Loucy (cell line): ENCODE measurements around the gene SLC9A8.

Experiments used
- H2AFZ ChIP-seq: fragments of 200-600 bp; sonication (generic); 2 replicates; pipeline ENCODE4 v1.6.0; 2016; ENCODE audit warnings: antibody characterized with exemption, mild to moderate bottlenecking, low read length, moderate library complexity
- H3F3A ChIP-seq: fragments of 200-600 bp; 2 replicates; pipeline ENCODE4 v1.6.0; 2016; ENCODE audit warnings: antibody characterized with exemption, low read depth, mild to moderate bottlenecking
- H3K27me3 ChIP-seq: fragments of 200-600 bp; sonication (generic); 2 replicates; pipeline ENCODE4 v1.6.1; 2014; ENCODE audit warnings: low read length, mild to moderate bottlenecking; ENCODE audit not compliant: insufficient read depth, poor library complexity, severe bottlenecking
- H3K36me3 ChIP-seq: fragments of 200-600 bp; sonication (generic); 2 replicates; pipeline ENCODE4 v1.6.1; 2016; ENCODE audit warnings: low read length; ENCODE audit not compliant: insufficient read depth
- H3K4me1 ChIP-seq: fragments of 200-600 bp; sonication (generic); 2 replicates; pipeline ENCODE4 v1.5.1; 2014; ENCODE audit warnings: low read length, mild to moderate bottlenecking; ENCODE audit not compliant: insufficient read depth, poor library complexity, severe bottlenecking
- H3K4me2 ChIP-seq: fragments of 200-600 bp; sonication (generic); 2 replicates; pipeline ENCODE4 v1.6.0; 2014; ENCODE audit warnings: antibody characterized with exemption, low read length, low read depth, mild to moderate bottlenecking; ENCODE audit not compliant: poor library complexity, severe bottlenecking
- H3K4me3 ChIP-seq: fragments of 200-600 bp; sonication (generic); 2 replicates; pipeline ENCODE4 v1.5.1; 2014; ENCODE audit warnings: low read length, mild to moderate bottlenecking, mixed read lengths; ENCODE audit not compliant: poor library complexity, severe bottlenecking
- H3K79me2 ChIP-seq: fragments of 200-600 bp; sonication (generic); 2 replicates; pipeline ENCODE4 v1.6.1; 2014; ENCODE audit warnings: low read length; ENCODE audit not compliant: insufficient read depth
- H3K9ac ChIP-seq: fragments of 200-600 bp; sonication (generic); 2 replicates; pipeline ENCODE4 v1.6.0; 2014; ENCODE audit warnings: mild to moderate bottlenecking, low read depth, low read length, moderate library complexity; ENCODE audit not compliant: poor library complexity, severe bottlenecking
- H3K9me2 ChIP-seq: fragments of 200-600 bp; sonication (generic); replicated peaks from 2 replicates; pipeline ENCODE4 v1.6.1; 2016; ENCODE audit warnings: low read depth, low read length, mixed read lengths
- H3K9me3 ChIP-seq: fragments of 200-600 bp; sonication (generic); 2 replicates; pipeline ENCODE4 v1.6.1; 2014; ENCODE audit warnings: mild to moderate bottlenecking, antibody characterized with exemption, low read length, low read depth; ENCODE audit not compliant: insufficient read depth
- H4K20me1 ChIP-seq: fragments of 200-600 bp; sonication (generic); 2 replicates; pipeline ENCODE4 v1.6.0; 2014; ENCODE audit warnings: antibody characterized with exemption, low read length, mild to moderate bottlenecking; ENCODE audit not compliant: insufficient read depth, poor library complexity, severe bottlenecking
- CTCF ChIP-seq: fragments of 200-600 bp; sonication (generic); conservative IDR thresholded peaks from 2 replicates; pipeline ENCODE4 v1.5.1; 2014; ENCODE audit warnings: mild to moderate bottlenecking, antibody characterized with exemption, low read length
- EZH2phosphoT487 ChIP-seq: fragments of 200-600 bp; IDR thresholded peaks from 2 replicates; pipeline ENCODE4 v1.6.1; 2018; ENCODE audit warnings: antibody characterized with exemption, mild to moderate bottlenecking, moderate library complexity, borderline replicate concordance

SLC9A8 gene

GRCh38 chr20:49916146-49917002 lies 103.7 kb downstream of the SLC9A8 start:
- Histone ChIP-seq H3K9me2 (no peaks in the 10 kb centered on the region), H3K36me3 (no peaks in the 10 kb centered on the region), H3K4me2 (peak overlapping the region; percentile 100), H3K4me1 (peaks cover 30% of the 10 kb centered on the region), H3K9me3 (no peaks in the 10 kb centered on the region), H3K79me2 (peaks cover 35% of the 10 kb centered on the region), H3F3A (no peaks in the 10 kb centered on the region), H4K20me1 (peaks cover 24% of the 10 kb centered on the region), H3K9ac (peak overlapping the region; percentile 74), H2AFZ (peak overlapping the region; percentile 93), H3K4me3 (peak overlapping the region; percentile 80), H3K27me3 (no peaks in the 10 kb centered on the region)
- TF ChIP-seq EZH2phosphoT487 (no peak), CTCF (no peak)

GRCh38 chr20:49918446-49918845 lies 105.8 kb downstream of the SLC9A8 start:
- H3F3A ChIP-seq: no peaks in the 10 kb centered on the region
- no peak overlapping the region for H3K4me3 ChIP-seq
- H4K20me1 ChIP-seq: peaks cover 14% of the 10 kb centered on the region
- no peak overlapping the region for H2AFZ ChIP-seq
- H3K4me2 ChIP-seq: no peak overlapping the region
- H3K79me2 ChIP-seq: peaks cover 18% of the 10 kb centered on the region
- TF ChIP-seq CTCF (no peak), EZH2phosphoT487 (no peak)
- H3K9me2 ChIP-seq: no peaks in the 10 kb centered on the region
- no peaks in the 10 kb centered on the region for H3K36me3 ChIP-seq
- peaks cover 22% of the 10 kb centered on the region for H3K4me1 ChIP-seq
- H3K27me3 ChIP-seq: no peaks in the 10 kb centered on the region
- no peak overlapping the region for H3K9ac ChIP-seq
- no peaks in the 10 kb centered on the region for H3K9me3 ChIP-seq

- no peaks in the 10 kb centered on the region for H3K36me3 ChIP-seq
- peaks cover 16% of the 10 kb centered on the region for H3K4me1 ChIP-seq
- no peaks in the 10 kb centered on the region for H3K9me2 ChIP-seq
- no peaks in the 10 kb centered on the region for H3K9me3 ChIP-seq
- H4K20me1 ChIP-seq: peaks cover 8% of the 10 kb centered on the region
- no peak overlapping the region for H3K4me3 ChIP-seq
- H3F3A ChIP-seq: no peaks in the 10 kb centered on the region
- TF ChIP-seq CTCF (no peak), EZH2phosphoT487 (no peak)
- no peaks in the 10 kb centered on the region for H3K27me3 ChIP-seq
- H3K79me2 ChIP-seq: peaks cover 13% of the 10 kb centered on the region
- no peak overlapping the region for H3K9ac ChIP-seq
- no peak overlapping the region for H3K4me2 ChIP-seq
- H2AFZ ChIP-seq: no peak overlapping the region
Observed at GRCh38 chr20:49919009-49919408, 106.4 kb downstream of the SLC9A8 start.
